Right atrium auricular region (tissue), 2 donors: ENCODE measurements around the gene ELFN1. TPM values are rescaled to one million over a fixed set of nuclear protein-coding genes. Genes with fewer than 3 reads are reported as not detected.
A peak's percentile ranks its signal among the peaks of the same experiment; 100 is the strongest.

Experiments
- DNase-seq: peaks from one replicate; pipeline ENCODE4 v3.0.0-alpha.2; 2019; ENCODE audit warnings: low spot score
- H3K27ac ChIP-seq, 2 donors: fragments of 200-600 bp; sonication (generic); 1 replicate in 1 of 2; 2 replicates in 1 of 2; pipeline ENCODE4 v1.5.1; 2016 to 2019
- H3K27me3 ChIP-seq, 2 donors: fragments of 200-600 bp; sonication (generic); one replicate each; pipeline versions ENCODE4 v1.5.1 to v1.6.0; 2017 to 2019
- H3K36me3 ChIP-seq: fragments of 200-600 bp; sonication (generic); one replicate; pipeline ENCODE4 v1.5.1; 2016
- H3K4me1 ChIP-seq, 2 donors: fragments of 200-600 bp; sonication (generic); one replicate each; pipeline versions ENCODE4 v1.5.1 to v1.6.0; 2017 to 2019
- H3K4me3 ChIP-seq, 2 donors: fragments of 200-600 bp; sonication (generic); 1 replicate in 1 of 2; 2 replicates in 1 of 2; pipeline ENCODE4 v1.5.1; 2017 to 2019; ENCODE audit warnings: mild to moderate bottlenecking in 1 of 2, moderate library complexity in 1 of 2
- H3K9me3 ChIP-seq, 2 donors: fragments of 200-600 bp; sonication (generic); one replicate each; pipeline ENCODE4 v1.5.1; 2019
- CTCF ChIP-seq, 2 donors: fragments of 200-600 bp; sonication (generic); IDR thresholded peaks; one replicate each; pipeline ENCODE4 v1.5.1; 2019; ENCODE audit warnings: antibody characterized with exemption in 2 of 2
- total RNA-seq, 2 donors: library from RNA; depleted of rRNA; stranded (reverse); fragments of >200 nt; gene quantifications; one replicate each; pipeline ENCODE4 v1.1.0, GENCODE V29; 2016

Gene ELFN1
- total RNA-seq, 2 donors from 2014 or later = 6.5 to 15.3 TPM

DNA sequence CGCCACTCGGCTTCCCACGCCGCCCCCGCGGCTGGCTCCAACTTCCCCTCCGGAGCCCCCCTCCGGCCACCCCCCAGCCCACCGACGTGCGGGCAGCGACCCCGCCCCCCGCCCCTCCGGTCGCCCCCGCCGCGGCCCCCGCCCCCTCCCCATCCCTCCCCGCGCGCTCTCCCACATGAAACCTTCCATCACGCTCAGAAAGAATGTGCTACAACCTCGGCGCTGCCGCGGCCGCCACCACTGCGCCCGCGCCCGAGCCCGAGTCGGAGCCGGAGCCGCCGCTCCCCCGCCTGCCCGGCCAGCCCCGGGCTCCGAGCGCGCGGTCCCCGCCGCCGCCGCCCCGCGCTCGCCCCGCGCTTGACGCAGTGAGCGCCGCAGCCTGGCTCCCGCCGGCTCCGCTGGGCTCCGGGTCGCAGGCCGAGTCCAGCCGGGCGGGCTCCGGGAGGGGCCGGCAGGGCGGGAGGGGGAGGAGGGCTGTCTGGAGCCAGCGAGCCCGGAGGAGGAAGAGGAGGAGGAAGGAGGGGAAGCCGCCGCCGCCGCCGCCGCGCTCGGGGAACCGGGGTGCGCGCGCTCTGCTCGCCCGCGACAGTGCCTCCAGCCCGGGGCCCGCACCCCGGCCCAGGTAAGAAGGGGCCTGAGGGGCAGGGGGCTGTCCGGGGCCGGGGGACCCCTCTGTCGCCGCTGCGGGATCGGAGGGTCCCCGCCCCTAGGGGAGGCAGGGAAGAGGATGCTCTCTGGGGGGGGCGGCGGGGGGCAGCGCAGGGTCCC lies 4.3 kb upstream of the ELFN1 start:
- no peaks in the 10 kb centered on the region for H3K9me3 ChIP-seq
- TF ChIP-seq CTCF (IDR thresholded peaks at IDR 0.05) = no peak
- H3K4me3 ChIP-seq = peak overlapping the region; percentile 49 to 66
- H3K27ac ChIP-seq = peak overlapping the region; percentile 76 to 81
- no peak for DNase-seq
- H3K4me1 ChIP-seq = peaks cover 0 to 62% of the 10 kb centered on the region in 2 donors
- peaks cover 0 to 8% of the 10 kb centered on the region in 2 donors for H3K27me3 ChIP-seq
- H3K36me3 ChIP-seq = no peaks in the 10 kb centered on the region

DNA sequence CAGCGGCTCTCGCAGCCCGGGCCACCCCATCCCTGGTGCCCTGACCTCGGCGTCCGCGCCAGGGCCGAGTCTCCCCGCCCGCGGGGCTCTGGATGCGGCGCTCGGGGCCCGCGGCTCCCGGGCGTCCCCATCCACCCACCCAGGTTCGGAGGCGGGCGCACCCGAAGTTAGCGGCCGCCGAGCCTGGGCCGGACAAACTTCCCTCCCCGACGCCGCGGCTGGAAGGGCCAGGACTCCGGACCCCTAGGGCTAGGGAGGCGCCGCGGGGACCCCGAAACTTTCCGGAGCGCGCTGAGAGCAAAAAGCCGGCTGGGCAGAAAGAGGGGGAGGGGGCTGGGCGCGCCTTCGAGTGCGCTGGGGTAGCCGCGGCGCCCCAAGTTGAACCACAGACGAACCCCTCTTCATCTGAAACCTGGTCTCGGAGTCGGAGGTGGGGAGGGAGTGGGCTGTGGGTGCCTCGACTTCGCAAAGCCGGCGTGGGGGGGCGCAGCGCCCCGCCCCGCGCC lies 3.7 kb upstream of the ELFN1 start:
- H3K27me3 ChIP-seq = peaks cover 0 to 8% of the 10 kb centered on the region in 2 donors
- no peak for DNase-seq
- no peaks in the 10 kb centered on the region for H3K9me3 ChIP-seq
- no peaks in the 10 kb centered on the region for H3K36me3 ChIP-seq
- H3K27ac ChIP-seq = peak overlapping the region; percentile 73 to 81
- no peak for TF ChIP-seq CTCF (IDR thresholded peaks at IDR 0.05)
- H3K4me1 ChIP-seq = peaks cover 0 to 64% of the 10 kb centered on the region in 2 donors
- H3K4me3 ChIP-seq = peak overlapping the region; percentile 49 to 66

DNA sequence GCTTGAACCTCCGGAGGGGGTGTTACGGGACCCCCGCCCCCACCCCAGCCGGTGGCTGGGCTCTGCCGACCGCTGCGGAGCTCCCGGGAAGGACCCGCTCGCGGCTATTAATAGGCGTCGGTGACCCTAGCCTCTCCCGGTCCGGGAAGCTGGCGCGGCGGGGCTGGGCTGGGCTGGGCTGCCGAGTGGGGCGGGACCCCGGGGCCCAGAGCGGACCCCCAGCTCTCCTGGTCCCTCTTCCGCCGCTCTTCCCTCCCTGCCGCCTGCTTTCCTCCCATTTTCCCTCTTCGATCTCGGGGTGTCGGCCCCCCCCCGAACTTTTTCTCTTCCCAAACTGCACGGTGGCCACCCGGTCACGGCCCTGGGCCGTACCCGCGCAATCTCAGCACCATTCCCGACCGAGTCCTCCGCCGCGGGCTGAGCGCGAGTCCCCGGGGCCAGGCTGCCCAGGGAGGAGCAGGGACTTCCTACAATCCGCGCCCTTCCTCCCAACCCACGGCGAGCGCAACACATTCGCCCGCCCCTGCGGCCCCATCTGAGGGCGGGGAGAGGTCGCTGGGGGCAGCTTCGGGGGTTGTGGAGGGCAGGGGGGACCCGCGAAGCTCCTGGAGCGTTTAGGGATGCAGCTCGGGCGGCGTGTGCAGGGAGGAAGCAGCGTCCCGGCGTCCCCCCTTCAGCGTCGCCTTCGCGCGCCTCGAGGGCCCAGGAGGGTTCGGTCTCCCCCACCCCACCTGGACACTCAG lies 3.1 kb upstream of the ELFN1 start:
- Histone ChIP-seq H3K27ac (peak overlapping the region; percentile 73 to 81), H3K36me3 (no peaks in the 10 kb centered on the region), H3K4me1 (peaks cover 0 to 64% of the 10 kb centered on the region in 2 donors), H3K4me3 (peak overlapping the region; percentile 49 to 66), H3K27me3 (peaks cover 0 to 8% of the 10 kb centered on the region in 2 donors), H3K9me3 (no peaks in the 10 kb centered on the region)
- DNase-seq = no peak
- TF ChIP-seq CTCF (IDR thresholded peaks at IDR 0.05) = no peak

DNA sequence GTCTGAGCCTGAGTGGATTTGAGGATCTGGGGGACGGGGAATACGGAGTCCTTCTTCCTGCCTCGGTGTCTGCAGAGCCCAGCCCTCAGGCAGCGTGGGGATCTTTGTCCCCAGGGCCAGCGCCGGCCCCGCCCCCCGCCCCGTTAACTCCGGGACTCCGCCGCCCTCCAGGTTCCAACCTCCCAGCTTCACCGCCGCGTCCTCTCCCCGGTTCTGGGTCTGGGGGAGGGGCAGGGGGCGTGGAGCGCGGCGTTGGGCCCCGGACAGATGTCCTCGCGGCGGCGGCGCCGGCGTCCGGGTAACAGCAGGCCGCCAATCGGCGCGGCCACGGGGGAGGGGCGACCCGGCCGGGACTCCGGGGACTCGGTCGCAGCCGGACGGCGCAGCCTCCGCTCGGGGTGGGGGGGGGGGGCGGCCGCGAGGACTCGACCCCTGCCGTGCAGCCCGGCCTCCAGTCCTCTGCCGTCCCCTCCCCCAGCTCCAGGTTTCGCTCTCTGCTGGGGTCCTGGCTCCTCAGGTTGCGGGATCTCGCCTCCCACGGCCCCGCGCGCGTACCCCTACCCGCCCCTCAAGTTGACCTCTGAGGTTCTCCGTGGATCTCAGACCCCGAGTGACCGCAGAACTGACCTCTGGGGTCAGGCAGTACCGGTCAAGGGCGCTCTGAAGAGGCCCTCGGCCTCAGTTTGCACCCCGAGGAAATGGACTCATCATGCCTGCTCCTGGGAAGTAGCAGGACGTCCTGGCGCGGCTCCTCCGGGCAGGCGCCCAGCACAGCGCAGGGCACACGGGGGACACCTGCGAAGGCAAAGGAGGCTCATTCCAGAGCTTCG lies 2.3 kb upstream of the ELFN1 start:
- TF ChIP-seq CTCF (IDR thresholded peaks at IDR 0.05) = no peak
- DNase-seq = no peak
- Histone ChIP-seq H3K9me3 (no peaks in the 10 kb centered on the region), H3K4me1 (peaks cover 0 to 64% of the 10 kb centered on the region in 2 donors), H3K36me3 (no peaks in the 10 kb centered on the region), H3K27ac (peak overlapping the region; percentile 73 to 81), H3K4me3 (peak overlapping the region; percentile 49 to 66), H3K27me3 (peaks cover 0 to 8% of the 10 kb centered on the region in 2 donors)

DNA sequence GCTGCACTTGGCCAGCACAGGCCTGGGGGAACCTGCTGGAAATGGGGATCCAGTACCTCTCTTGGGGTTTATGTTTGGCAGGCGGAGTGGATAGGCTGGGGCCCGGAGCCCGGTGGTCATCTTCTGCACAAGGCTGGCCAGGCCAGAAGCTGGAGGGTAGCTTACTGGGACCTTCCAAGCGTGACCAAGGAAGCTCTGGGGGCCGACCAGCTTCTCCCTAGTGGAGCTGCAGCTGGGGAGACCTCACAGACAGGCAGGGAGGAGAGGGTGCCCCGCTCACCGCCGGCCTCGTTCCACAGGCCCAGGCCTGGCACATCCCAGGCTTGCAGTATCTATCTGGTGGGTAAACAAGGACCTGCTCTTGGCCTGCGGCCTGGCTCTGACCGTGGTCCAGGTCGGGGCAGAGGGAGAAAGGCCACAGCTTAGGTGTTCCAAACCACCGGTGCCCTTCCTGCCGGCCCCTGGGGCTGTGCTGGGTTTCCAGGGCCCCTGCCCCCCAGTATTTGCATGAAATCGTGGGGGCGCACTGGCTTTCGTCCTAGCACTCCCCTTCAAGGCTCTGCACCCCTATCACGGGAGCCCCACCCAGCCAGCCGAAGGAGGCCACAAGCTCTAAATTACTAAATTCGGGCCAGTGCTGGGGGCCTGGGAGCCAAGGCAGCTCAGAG lies 1.5 kb upstream of the ELFN1 start:
- Histone ChIP-seq H3K27ac (peak overlapping the region; percentile 73 to 81), H3K27me3 (peaks cover 0 to 8% of the 10 kb centered on the region in 2 donors), H3K9me3 (no peaks in the 10 kb centered on the region), H3K4me1 (peaks cover 0 to 64% of the 10 kb centered on the region in 2 donors), H3K36me3 (no peaks in the 10 kb centered on the region), H3K4me3 (no peak overlapping the region)
- TF ChIP-seq CTCF (IDR thresholded peaks at IDR 0.05) = no peak
- no peak for DNase-seq
